HG02884 (cell line): ENCODE results near the gene VIT.

Experiments used
- ATAC-seq: cut with Tn5 transposase; IDR thresholded peaks from one replicate; pipeline ENCODE4 v1.9.1; 2021; ENCODE audit warnings: mild to moderate bottlenecking, moderate library complexity; ENCODE audit not compliant: unreplicated experiment

VIT gene

DNA sequence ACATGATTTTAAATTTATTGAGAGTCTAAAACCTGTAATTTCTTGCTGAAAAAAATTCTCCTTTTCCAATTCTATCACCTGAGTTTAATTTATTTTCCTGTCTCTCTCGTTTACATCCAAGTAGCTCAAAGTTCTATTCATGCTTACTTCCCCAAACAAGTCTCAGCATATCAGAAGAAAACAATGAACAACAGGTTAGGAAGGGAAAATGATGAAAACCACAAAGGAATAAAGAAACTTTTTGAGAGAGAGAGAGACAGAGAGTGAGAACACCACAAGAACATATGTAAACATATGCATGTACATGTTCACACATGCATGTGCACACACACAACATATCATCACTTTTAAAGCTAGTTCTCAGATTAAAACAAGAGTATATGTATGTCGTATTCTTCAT is 157.7 kb downstream of the VIT start:
- ATAC-seq: no peak

- ATAC-seq: no peak
These were observed 158.9 kb downstream of the VIT start for GRCh38 chr2:36855429-36855828.

DNA sequence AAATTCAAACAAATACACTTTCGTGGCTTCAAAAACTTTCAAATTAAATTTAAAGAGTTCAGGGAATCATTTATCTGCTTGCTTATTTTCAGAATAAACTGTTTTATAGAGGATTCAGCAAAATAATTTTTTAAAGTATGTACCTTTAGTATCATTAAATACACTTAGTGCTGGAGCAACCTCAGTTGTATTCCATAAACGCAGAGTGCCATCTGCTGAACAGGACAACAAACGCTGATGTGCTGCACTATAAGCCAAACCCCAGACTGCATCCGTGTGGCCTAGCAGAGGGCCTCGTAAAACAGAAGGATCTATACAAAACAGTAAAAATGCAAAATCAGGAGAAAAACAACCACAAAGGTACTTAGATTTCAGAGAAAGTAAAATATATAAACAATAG is 161.2 kb downstream of the VIT start:
- no peak for ATAC-seq

DNA sequence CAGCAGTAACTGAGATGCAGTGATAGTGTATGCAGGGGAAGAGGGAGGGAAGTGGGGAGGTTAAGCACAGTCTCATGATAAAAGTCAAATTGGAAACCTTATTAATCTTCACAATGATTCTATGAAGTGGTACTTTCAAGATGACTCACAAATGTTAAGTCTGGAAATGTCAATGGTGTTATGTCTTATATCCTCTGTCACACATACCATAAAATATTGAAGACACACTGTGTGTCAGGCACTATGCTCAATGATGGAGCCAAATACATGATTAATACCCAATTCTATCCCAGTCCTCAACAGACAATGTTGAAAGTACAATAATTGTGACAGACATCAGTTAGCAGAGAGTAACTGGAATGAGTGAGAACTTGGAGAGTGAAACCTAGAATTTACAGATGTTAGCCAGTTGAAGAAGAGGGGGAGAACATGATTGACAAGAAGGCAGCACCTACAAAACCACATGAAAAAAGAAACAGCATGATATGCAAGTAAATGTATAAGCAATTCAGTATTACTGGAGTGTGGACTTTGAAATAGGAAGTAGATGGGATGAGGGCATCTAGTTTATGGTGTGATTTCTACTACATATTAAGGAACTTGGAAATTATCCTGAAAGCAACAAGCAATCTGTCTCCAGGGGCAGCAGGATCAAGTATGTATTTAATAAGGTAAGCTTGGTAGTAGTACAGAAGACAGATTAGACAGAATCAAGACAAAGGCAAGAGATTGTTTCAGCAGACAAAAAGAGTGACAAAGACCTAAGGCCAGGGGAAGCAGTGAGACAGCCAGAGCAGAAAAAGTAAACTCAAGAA is 162.3 kb downstream of the VIT start:
- peak; percentile 55 for ATAC-seq

GRCh38 chr2:36859366-36859792 is 162.9 kb downstream of the VIT start:
- no peak for ATAC-seq

DNA sequence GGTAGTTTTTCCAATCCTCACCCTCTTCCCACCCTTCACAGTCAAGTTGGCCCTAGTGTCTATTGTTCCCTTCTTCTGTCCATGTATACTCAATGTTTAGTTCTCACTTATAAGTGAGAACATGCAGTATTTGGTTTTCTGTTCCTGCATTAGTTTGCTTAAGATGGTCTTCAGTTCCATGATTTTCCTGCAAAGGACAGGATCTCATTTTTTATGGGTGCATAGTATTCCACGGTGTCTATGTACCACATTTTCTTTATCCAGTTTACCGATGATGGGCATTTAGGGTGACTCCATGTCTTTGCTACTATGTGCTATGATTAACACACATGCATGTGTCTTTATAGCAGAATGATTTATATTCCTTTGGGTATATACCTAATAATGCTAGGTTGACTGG is 165.4 kb downstream of the VIT start:
- ATAC-seq: no peak
